SK-N-SH (cell line): ENCODE data around the gene CRYAA. TPM values are rescaled to one million over a fixed set of nuclear protein-coding genes. Genes with fewer than 3 reads are reported as not detected.

Experiments used
- CTCF ChIA-PET: fragments of 300-600, 350-600 bp; formaldehyde crosslinking; extraction: SDS; loops from one replicate; lab custom pipeline; 2021; lab: Yijun Ruan, JAX
- POLR2A ChIA-PET: fragments of 350-600 bp; sonication (Branson Sonifier 250); formaldehyde crosslinking; extraction: SDS; loops from one replicate; lab custom pipeline; 2020; ENCODE audit warnings: antibody characterized with exemption, inconsistent platforms; lab: Yijun Ruan, JAX
- DNase-seq: peaks from one replicate; pipeline ENCODE4 v3.0.0; 2012
- H2AFZ ChIP-seq: fragments of 200-600 bp; sonication (generic); 2 replicates; pipeline ENCODE4 v1.8.1; 2016; ENCODE audit warnings: antibody characterized with exemption, mild to moderate bottlenecking, low read depth
- H3F3A ChIP-seq: fragments of 200-600 bp; sonication (generic); replicated peaks from 2 replicates; pipeline ENCODE3; 2016; ENCODE audit warnings: antibody characterized with exemption, mild to moderate bottlenecking; ENCODE audit not compliant: insufficient read depth
- H3K27ac ChIP-seq, 2 experiments: fragments of 200-500 bp in 1 of 2; fragments of 200-600 bp in 1 of 2; sonication (Bioruptor generic) in 1 of 2; sonication (generic), shearing (Covaris generic) in 1 of 2; 2 replicates each; pipeline versions ENCODE4 v1.5.1 to v1.6.1; 2014 to 2016; ENCODE audit warnings: low read depth in 2 of 2, inconsistent platforms in 1 of 2, low read length in 1 of 2, mild to moderate bottlenecking in 1 of 2, mixed read lengths in 1 of 2
- H3K27me3 ChIP-seq: fragments of 200-600 bp; sonication (generic), shearing (Covaris generic); 2 replicates; pipeline ENCODE4 v1.6.1; 2016; ENCODE audit warnings: mixed run types; ENCODE audit not compliant: insufficient read depth
- H3K36me3 ChIP-seq, 2 experiments: fragments of 200-500 bp in 1 of 2; fragments of 200-600 bp in 1 of 2; sonication (Bioruptor generic) in 1 of 2; sonication (generic) in 1 of 2; replicated peaks in 1 of 2; 2 replicates each; pipeline versions ENCODE3 to v1.5.1; 2014 to 2016; ENCODE audit warnings: low read length in 1 of 2, mild to moderate bottlenecking in 1 of 2; ENCODE audit not compliant: insufficient read depth in 2 of 2, control insufficient read depth in 1 of 2
- H3K4me1 ChIP-seq, 2 experiments: fragments of 200-500 bp in 1 of 2; fragments of 200-600 bp in 1 of 2; sonication (Bioruptor generic) in 1 of 2; sonication (generic), shearing (Covaris generic) in 1 of 2; 2 replicates each; pipeline versions ENCODE4 v1.5.1 to v1.6.1; 2014 to 2016; ENCODE audit warnings: low read depth in 1 of 2, low read length in 1 of 2, mixed run types in 1 of 2; ENCODE audit not compliant: insufficient read depth in 2 of 2, control insufficient read depth in 1 of 2
- H3K4me2 ChIP-seq: fragments of 200-600 bp; sonication (generic), shearing (Covaris generic); 2 replicates; pipeline ENCODE4 v1.6.1; 2017; ENCODE audit warnings: mixed run types
- H3K4me3 ChIP-seq, 2 experiments: fragments of 200-500 bp in 1 of 2; fragments of 200-600 bp in 1 of 2; sonication (Bioruptor generic) in 1 of 2; sonication (generic), shearing (Covaris generic) in 1 of 2; 2 replicates each; pipeline versions ENCODE4 v1.5.1 to v1.8.1; 2014 to 2016; ENCODE audit warnings: low read depth in 2 of 2, inconsistent platforms in 1 of 2, low read length in 1 of 2, mild to moderate bottlenecking in 1 of 2, mixed read lengths in 1 of 2, moderate library complexity in 1 of 2
- H3K79me2 ChIP-seq: fragments of 200-600 bp; sonication (generic); 2 replicates; pipeline ENCODE4 v1.8.1; 2017; ENCODE audit warnings: mild to moderate bottlenecking; ENCODE audit not compliant: insufficient read depth
- H3K9ac ChIP-seq: fragments of 200-600 bp; sonication (generic); 2 replicates; pipeline ENCODE4 v1.6.1; 2017; ENCODE audit warnings: mixed run types
- H3K9me2 ChIP-seq: fragments of 200-600 bp; sonication (generic); 2 replicates; pipeline ENCODE4 v1.6.1; 2017; ENCODE audit warnings: mixed run types
- H3K9me3 ChIP-seq: fragments of 200-600 bp; sonication (generic); 2 replicates; pipeline ENCODE4 v1.6.1; 2017; ENCODE audit warnings: mixed run types, mild to moderate bottlenecking, moderate library complexity
- H4K20me1 ChIP-seq: fragments of 200-600 bp; sonication (generic); 2 replicates; pipeline ENCODE4 v1.6.1; 2017; ENCODE audit warnings: mild to moderate bottlenecking, mixed run types; ENCODE audit not compliant: insufficient read depth
- CHD2 ChIP-seq: fragments of 150-350 bp; IDR thresholded peaks from 2 replicates; pipeline ENCODE4 v1.6.1; 2018; ENCODE audit warnings: low read length; ENCODE audit not compliant: partially characterized antibody
- EZH2phosphoT487 ChIP-seq: fragments of 200-600 bp; sonication (generic); IDR thresholded peaks from 2 replicates; pipeline ENCODE4 v1.6.1; 2017; ENCODE audit warnings: low read depth, mixed run types, mild to moderate bottlenecking, antibody characterized with exemption, moderate library complexity, borderline replicate concordance
- FOSL2 ChIP-seq: IDR thresholded peaks from 2 replicates; pipeline ENCODE4 v1.4.0; 2012; ENCODE audit warnings: low read depth, mild to moderate bottlenecking, moderate library complexity, borderline replicate concordance
- FOXJ3 ChIP-seq: sonication (generic); formaldehyde crosslinking; IDR thresholded peaks from 2 replicates; pipeline ENCODE4 v1.5.1; 2020; ENCODE audit warnings: mild to moderate bottlenecking, missing genetic modification reagents
- GATA2 ChIP-seq: sonication (generic); formaldehyde crosslinking; IDR thresholded peaks from 2 replicates; pipeline ENCODE4 v1.5.0; 2020; ENCODE audit warnings: mild to moderate bottlenecking, missing genetic modification reagents
- JUND ChIP-seq: IDR thresholded peaks from 2 replicates; pipeline ENCODE4 v1.4.0; 2012
- POLR2AphosphoS5 ChIP-seq: IDR thresholded peaks from 2 replicates; pipeline ENCODE4 v1.6.1; 2012; ENCODE audit warnings: low read depth, low read length
- RAD21 ChIP-seq: IDR thresholded peaks from 2 replicates; pipeline ENCODE4 v1.6.1; 2012; ENCODE audit warnings: mild to moderate bottlenecking, low read length
- RFX5 ChIP-seq: IDR thresholded peaks from 2 replicates; pipeline ENCODE4 v1.6.1; 2012; ENCODE audit warnings: mild to moderate bottlenecking, improper control_type of control experiment, low read length
- SMC3 ChIP-seq: IDR thresholded peaks from 2 replicates; pipeline ENCODE4 v1.6.1; 2012; ENCODE audit warnings: low read depth, low read length, improper control_type of control experiment
- TEAD4 ChIP-seq: IDR thresholded peaks from 2 replicates; pipeline ENCODE4 v1.4.0; 2012; ENCODE audit warnings: mild to moderate bottlenecking, borderline replicate concordance; ENCODE audit not compliant: insufficient read depth
- WGBS: methylation state at CpG from one replicate; pipeline ENCODE4 v1.1.6; 2017; ENCODE audit warnings: low lambda C conversion rate; 5-methylcytosine and 5-hydroxymethylcytosine counted together
- polyA plus RNA-seq, 3 experiments: library from polyadenylated mRNA; depleted of rRNA; stranded (reverse); fragments of >200 nt; gene quantifications; 2 replicates each; pipeline ENCODE4 v1.2.3, GENCODE V29; 2012
- TF ChIP-seq, protein P1 (sequence below): IDR thresholded peaks from 2 replicates; pipeline ENCODE4 v1.4.0; 2012; ENCODE audit warnings: low read depth, borderline replicate concordance
- TF ChIP-seq, protein P2 (sequence below): IDR thresholded peaks from 2 replicates; pipeline ENCODE4 v1.4.0; 2012; ENCODE audit warnings: low read depth
- TF ChIP-seq, protein P3 (sequence below): IDR thresholded peaks from 2 replicates; pipeline ENCODE4 v1.4.0; 2012; ENCODE audit warnings: low read depth, borderline replicate concordance

Gene CRYAA
- polyA plus RNA-seq, 1 of the 3 experiments (the other 2 are of a cell fraction) = not detected

DNA sequence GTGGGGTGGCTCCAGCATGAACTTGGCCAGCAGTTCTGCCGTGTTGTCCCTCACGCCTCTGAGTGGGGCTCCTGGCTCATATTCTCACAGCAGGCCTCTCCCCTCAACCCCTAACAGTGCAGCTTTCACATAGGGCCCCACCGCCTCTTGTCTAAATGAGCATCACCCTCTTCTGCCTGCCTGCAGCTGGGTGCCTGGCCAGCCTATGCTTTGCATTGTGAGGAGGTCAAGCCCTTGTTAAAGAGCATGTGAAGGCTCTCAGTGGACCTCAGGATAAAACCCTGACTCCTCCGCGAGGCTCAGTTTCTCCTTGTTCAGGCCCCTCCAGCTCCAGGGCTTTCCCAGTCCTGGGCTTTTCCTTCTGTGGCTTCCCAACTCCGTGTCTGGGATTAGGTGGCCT lies 34.8 kb downstream of the CRYAA start (continued):
- TF ChIP-seq, protein P1, sequence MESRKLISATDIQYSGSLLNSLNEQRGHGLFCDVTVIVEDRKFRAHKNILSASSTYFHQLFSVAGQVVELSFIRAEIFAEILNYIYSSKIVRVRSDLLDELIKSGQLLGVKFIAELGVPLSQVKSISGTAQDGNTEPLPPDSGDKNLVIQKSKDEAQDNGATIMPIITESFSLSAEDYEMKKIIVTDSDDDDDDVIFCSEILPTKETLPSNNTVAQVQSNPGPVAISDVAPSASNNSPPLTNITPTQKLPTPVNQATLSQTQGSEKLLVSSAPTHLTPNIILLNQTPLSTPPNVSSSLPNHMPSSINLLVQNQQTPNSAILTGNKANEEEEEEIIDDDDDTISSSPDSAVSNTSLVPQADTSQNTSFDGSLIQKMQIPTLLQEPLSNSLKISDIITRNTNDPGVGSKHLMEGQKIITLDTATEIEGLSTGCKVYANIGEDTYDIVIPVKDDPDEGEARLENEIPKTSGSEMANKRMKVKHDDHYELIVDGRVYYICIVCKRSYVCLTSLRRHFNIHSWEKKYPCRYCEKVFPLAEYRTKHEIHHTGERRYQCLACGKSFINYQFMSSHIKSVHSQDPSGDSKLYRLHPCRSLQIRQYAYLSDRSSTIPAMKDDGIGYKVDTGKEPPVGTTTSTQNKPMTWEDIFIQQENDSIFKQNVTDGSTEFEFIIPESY = no peak
- TF ChIP-seq TEAD4 (no peak), POLR2AphosphoS5 (no peak), GATA2 (CRISPR knock-in tag) (no peak), EZH2phosphoT487 (no peak), FOSL2 (no peak)

GRCh38 chr21:43204638-43205037 lies 35.8 kb downstream of the CRYAA start:
- H3K36me3 ChIP-seq = no peaks in the 10 kb centered on the region
- H2AFZ ChIP-seq = no peak overlapping the region
- CTCF ChIA-PET = no interaction called here
- 65% methylated on average over 7 of the region's 7 CpGs for WGBS
- no peak overlapping the region for H3K4me2 ChIP-seq
- no peak for DNase-seq
- POLR2A ChIA-PET = no interaction called here
- H3F3A ChIP-seq = no peaks in the 10 kb centered on the region
- H3K9me3 ChIP-seq = peaks cover 17% of the 10 kb centered on the region
- H3K27ac ChIP-seq = no peak overlapping the region
- no peaks in the 10 kb centered on the region for H3K4me1 ChIP-seq
- TF ChIP-seq, protein P2, sequence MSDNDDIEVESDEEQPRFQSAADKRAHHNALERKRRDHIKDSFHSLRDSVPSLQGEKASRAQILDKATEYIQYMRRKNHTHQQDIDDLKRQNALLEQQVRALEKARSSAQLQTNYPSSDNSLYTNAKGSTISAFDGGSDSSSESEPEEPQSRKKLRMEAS = no peak
- no peaks in the 10 kb centered on the region for H3K9me2 ChIP-seq
- no peaks in the 10 kb centered on the region for H4K20me1 ChIP-seq
- H3K4me3 ChIP-seq = no peak overlapping the region
- no peak overlapping the region for H3K9ac ChIP-seq
- H3K27me3 ChIP-seq = no peaks in the 10 kb centered on the region; the same call in 1 of the 2 replicates
- no peaks in the 10 kb centered on the region for H3K79me2 ChIP-seq

- Histone ChIP-seq H3K4me3 (no peak overlapping the region), H3K9me3 (peaks cover 6% of the 10 kb centered on the region), H4K20me1 (no peaks in the 10 kb centered on the region), H3K4me1 (peaks cover 0 to under 1% of the 10 kb centered on the region in 2 experiments; a peak in 1 of 4 replicates), H3K9me2 (no peaks in the 10 kb centered on the region), H3K27me3 (no peaks in the 10 kb centered on the region; the same call in 1 of the 2 replicates), H3F3A (no peaks in the 10 kb centered on the region), H2AFZ (no peak overlapping the region), H3K79me2 (no peaks in the 10 kb centered on the region), H3K27ac (no peak overlapping the region), H3K36me3 (no peaks in the 10 kb centered on the region), H3K9ac (no peak overlapping the region), H3K4me2 (no peak overlapping the region)
- WGBS = 49% methylated on average over 12 of the region's 18 CpGs
- DNase-seq = no peak
- ChIA-PET CTCF (interaction anchor here (1.7 kb wide), 1 partner anchor 439 kb away, joined by 9 read pairs; no protein-coding TSS in a partner anchor), POLR2A (no interaction called here)
- TF ChIP-seq TEAD4 (no peak), JUND (no peak), POLR2AphosphoS5 (no peak), RFX5 (no peak), CHD2 (no peak), FOSL2 (no peak), RAD21 (no peak), FOXJ3 (CRISPR knock-in tag) (no peak), SMC3 (no peak)
- TF ChIP-seq, protein P1 = no peak
- TF ChIP-seq, protein P3, sequence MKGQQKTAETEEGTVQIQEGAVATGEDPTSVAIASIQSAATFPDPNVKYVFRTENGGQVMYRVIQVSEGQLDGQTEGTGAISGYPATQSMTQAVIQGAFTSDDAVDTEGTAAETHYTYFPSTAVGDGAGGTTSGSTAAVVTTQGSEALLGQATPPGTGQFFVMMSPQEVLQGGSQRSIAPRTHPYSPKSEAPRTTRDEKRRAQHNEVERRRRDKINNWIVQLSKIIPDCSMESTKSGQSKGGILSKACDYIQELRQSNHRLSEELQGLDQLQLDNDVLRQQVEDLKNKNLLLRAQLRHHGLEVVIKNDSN = no peak
Measured at GRCh38 chr21:43206231-43207042, 37.6 kb downstream of the CRYAA start.
